IMR-90 (cell line): ENCODE measurements around the gene TMOD1. TPM values are rescaled to one million over a fixed set of nuclear protein-coding genes. Genes with fewer than 3 reads are reported as not detected.

ENCODE experiments used
- ATAC-seq: fragments of 200-7000 bp; cut with Tn5 transposase; 2 replicates; pipeline ENCODE4 v1.9.1; 2020; ENCODE audit warnings: low read depth, mild to moderate bottlenecking, moderate library complexity
- BruUV-seq: library from RNA; stranded (reverse); fragments of 400-500 nt; replicated peaks from 2 replicates; lab custom pipeline; 2021; lab: Mats Ljungman, UMichigan
- CTCF ChIA-PET: fragments of 300-600 bp; formaldehyde crosslinking; extraction: SDS; loops from one replicate; lab custom pipeline; 2021; ENCODE audit warnings: antibody characterized with exemption; lab: Yijun Ruan, JAX
- POLR2A ChIA-PET: fragments of 300-600 bp; sonication (Branson Sonifier 250); formaldehyde crosslinking; loops from one replicate; lab custom pipeline; 2022; ENCODE audit warnings: antibody characterized with exemption; ENCODE audit not compliant: unreplicated experiment; lab: Charles Lee
- DNase-seq: peaks from one replicate; pipeline ENCODE4 v3.0.0; 2013
- H2AFZ ChIP-seq: replicated peaks from 2 replicates; pipeline ENCODE3; 2013; ENCODE audit warnings: low read length, mild to moderate bottlenecking; ENCODE audit not compliant: poor library complexity
- H2AK5ac ChIP-seq: 2 replicates; pipeline ENCODE4 v1.6.1; 2013; ENCODE audit warnings: low read depth, low read length, inconsistent platforms
- H2AK9ac ChIP-seq: replicated peaks from 2 replicates; pipeline ENCODE3; 2013; ENCODE audit warnings: mild to moderate bottlenecking, low read depth, low read length, moderate library complexity; ENCODE audit not compliant: poor library complexity
- H2BK120ac ChIP-seq: 2 replicates; pipeline ENCODE4 v1.6.1; 2013; ENCODE audit warnings: low read depth, low read length, inconsistent platforms
- H2BK15ac ChIP-seq: 3 replicates; pipeline ENCODE4 v1.6.1; 2013; ENCODE audit warnings: low read depth, low read length, inconsistent platforms
- H2BK20ac ChIP-seq: 2 replicates; pipeline ENCODE4 v1.6.1; 2013; ENCODE audit warnings: low read depth, mild to moderate bottlenecking, inconsistent platforms, low read length, moderate library complexity
- H2BK5ac ChIP-seq: 2 replicates; pipeline ENCODE4 v1.6.1; 2013; ENCODE audit warnings: mild to moderate bottlenecking, low read depth, low read length, inconsistent platforms; ENCODE audit not compliant: poor library complexity, severe bottlenecking
- H3K14ac ChIP-seq: replicated peaks from 2 replicates; pipeline ENCODE4 v1.6.1; 2013; ENCODE audit warnings: low read depth, low read length, inconsistent platforms
- H3K18ac ChIP-seq: 2 replicates; pipeline ENCODE4 v1.6.1; 2013; ENCODE audit warnings: low read depth, low read length, control low read depth
- H3K23ac ChIP-seq: 2 replicates; pipeline ENCODE4 v1.6.1; 2013; ENCODE audit warnings: low read depth, low read length, inconsistent platforms
- H3K27ac ChIP-seq: 2 replicates; pipeline ENCODE4 v1.5.1; 2013; ENCODE audit warnings: mild to moderate bottlenecking, control low read depth, low read length; ENCODE audit not compliant: insufficient read depth
- H3K27me3 ChIP-seq: 2 replicates; pipeline ENCODE4 v1.6.1; 2013; ENCODE audit warnings: low read length; ENCODE audit not compliant: control insufficient read depth, insufficient read depth
- H3K36me3 ChIP-seq: 2 replicates; pipeline ENCODE4 v1.6.1; 2013; ENCODE audit warnings: low read length, mixed read lengths; ENCODE audit not compliant: control insufficient read depth, insufficient read depth
- H3K4ac ChIP-seq: 2 replicates; pipeline ENCODE4 v1.6.1; 2013; ENCODE audit warnings: low read depth, low read length, inconsistent platforms
- H3K4me1 ChIP-seq: 2 replicates; pipeline ENCODE4 v1.6.1; 2013; ENCODE audit warnings: low read length, mixed read lengths; ENCODE audit not compliant: control insufficient read depth, insufficient read depth
- H3K4me2 ChIP-seq: 2 replicates; pipeline ENCODE4 v1.6.1; 2013; ENCODE audit warnings: low read depth, mild to moderate bottlenecking, control low read depth, low read length, moderate library complexity
- H3K4me3 ChIP-seq: 2 replicates; pipeline ENCODE4 v1.5.1; 2013; ENCODE audit warnings: low read depth, mild to moderate bottlenecking, control low read depth, low read length, moderate library complexity; ENCODE audit not compliant: insufficient read depth
- H3K56ac ChIP-seq: 2 replicates; pipeline ENCODE4 v1.6.1; 2013; ENCODE audit warnings: low read length, inconsistent platforms; ENCODE audit not compliant: insufficient read depth; ENCODE audit errors: extremely low read depth
- H3K79me1 ChIP-seq, 2 experiments: 2 replicates each; pipeline ENCODE4 v1.6.1; 2013; ENCODE audit warnings: low read length in 2 of 2, inconsistent platforms in 1 of 2, low read depth in 1 of 2
- H3K9ac ChIP-seq: 2 replicates; pipeline ENCODE4 v1.6.1; 2013; ENCODE audit warnings: low read depth, low read length, control low read depth
- H3K9me1 ChIP-seq: 2 replicates; pipeline ENCODE4 v1.6.1; 2013; ENCODE audit warnings: low read length, inconsistent platforms; ENCODE audit not compliant: insufficient read depth
- H3K9me3 ChIP-seq: 2 replicates; pipeline ENCODE4 v1.6.1; 2013; ENCODE audit warnings: low read length; ENCODE audit not compliant: control insufficient read depth, insufficient read depth
- H4K20me1 ChIP-seq: 2 replicates; pipeline ENCODE4 v1.6.1; 2013; ENCODE audit warnings: low read length, inconsistent platforms; ENCODE audit not compliant: insufficient read depth
- H4K5ac ChIP-seq: 2 replicates; pipeline ENCODE4 v1.6.1; 2013; ENCODE audit warnings: mild to moderate bottlenecking, low read depth, low read length, control low read depth
- H4K8ac ChIP-seq, 2 experiments: 2 replicates each; pipeline ENCODE4 v1.6.1; 2013; ENCODE audit warnings: low read depth in 2 of 2, low read length in 2 of 2, control low read depth in 1 of 2, inconsistent platforms in 1 of 2
- H4K91ac ChIP-seq: 2 replicates; pipeline ENCODE4 v1.6.1; 2013; ENCODE audit warnings: low read depth, low read length, inconsistent platforms; ENCODE audit not compliant: insufficient read depth
- MAZ ChIP-seq: IDR thresholded peaks from 2 replicates; pipeline ENCODE4 v1.6.1; 2012; ENCODE audit warnings: low read depth, mild to moderate bottlenecking, low read length, improper control_type of control experiment, moderate library complexity, borderline replicate concordance
- WGBS, 2 experiments: methylation state at CpG; one replicate each; pipeline versions ENCODE4 v1.1.5 to v1.1.7; 2013; ENCODE audit warnings: missing lambda C conversion rate in 2 of 2; ENCODE audit not compliant: insufficient read length in 1 of 2; ENCODE audit errors: extremely low coverage in 2 of 2; 5-methylcytosine and 5-hydroxymethylcytosine counted together
- dilution Hi-C: fragments of 300-500 bp; cut with HindIII; formaldehyde crosslinking; loops from one replicate; pipeline ENCODE4 v1.14.3; 2018; ENCODE audit warnings: low sequenced_read_pairs; ENCODE audit not compliant: unreplicated experiment
- in situ Hi-C: fragments of 300-500 bp; cut with MboI; formaldehyde crosslinking; loops from 3 replicates; pipeline ENCODE4 v1.14.3; 2019; ENCODE audit warnings: low sequenced_read_pairs, inconsistent platforms, mixed read lengths
- intact Hi-C: fragments of 100-400 bp; cut with micrococcal nuclease; formaldehyde crosslinking; loops from 2 replicates; pipeline ENCODE4 v1.10.0; 2022
- polyA plus RNA-seq, 3 experiments: library from polyadenylated mRNA; depleted of rRNA; stranded (reverse); fragments of >200 nt; gene quantifications; 2 replicates each; pipeline ENCODE4 v1.2.3, GENCODE V29; 2012; ENCODE audit warnings: low replicate concordance in 1 of 3
- total RNA-seq: library from RNA; depleted of rRNA; stranded (reverse); fragments of >200 nt; gene quantifications from 2 replicates; pipeline ENCODE4 v1.2.3, GENCODE V29; 2012

TMOD1 gene
- total and polyA plus RNA-seq, 2 of the 4 experiments (the other 2 are of a cell fraction): 0.18 to 0.38 TPM

- Histone ChIP-seq H2AK9ac (no peak overlapping the region), H3K9me1 (no peaks in the 10 kb centered on the region), H2BK20ac (no peak overlapping the region), H4K8ac (no peak overlapping the region), H3K4me2 (no peak overlapping the region), H3K9ac (no peak overlapping the region), H2BK120ac (no peak overlapping the region), H2BK5ac (no peak overlapping the region), H3K23ac (no peak overlapping the region), H3K4ac (no peak overlapping the region), H3K36me3 (peaks cover 4% of the 10 kb centered on the region), H2AK5ac (no peak overlapping the region), H3K56ac (no peak overlapping the region), H3K9me3 (no peaks in the 10 kb centered on the region), H3K4me3 (no peak overlapping the region), H4K5ac (no peak overlapping the region), H3K27ac (no peak overlapping the region), H3K79me1 (no peaks in the 10 kb centered on the region), H3K14ac (no peak overlapping the region), H2AFZ (no peak overlapping the region), H3K27me3 (peaks cover 2% of the 10 kb centered on the region; the same call in 1 of the 2 replicates), H3K18ac (no peak overlapping the region), H4K91ac (no peak overlapping the region), H2BK15ac (no peak overlapping the region), H4K20me1 (no peaks in the 10 kb centered on the region), H3K4me1 (no peaks in the 10 kb centered on the region)
- ChIA-PET CTCF (no interaction called here), POLR2A (no interaction called here)
- DNase-seq (no peak), ATAC-seq (no peak)
- intact Hi-C loops (no loop called here), in situ Hi-C loops (no loop called here), dilution Hi-C loops (no loop called here)
- WGBS, 2 experiments: no CpG with 5 or more reads among the region's 1 CpG
- TF ChIP-seq MAZ: no peak
- BruUV-seq: no TSS peak
These were observed 48.9 kb downstream of the TMOD1 start for GRCh38 chr9:97550386-97550785.
